Suprapubic skin (tissue), 4 donors: ENCODE data around the gene CYP19A1. TPM values are rescaled to one million over a fixed set of nuclear protein-coding genes. Genes with fewer than 3 reads are reported as not detected.

Experiments
- DNase-seq, 2 donors: peaks; one replicate each; pipeline ENCODE4 v3.0.0-alpha.2; 2019; ENCODE audit warnings: low spot score in 2 of 2
- H3K27ac ChIP-seq: fragments of 200-600 bp; sonication (generic); one replicate; pipeline ENCODE4 v1.5.1; 2019
- H3K27me3 ChIP-seq: fragments of 200-600 bp; sonication (generic); one replicate; pipeline ENCODE4 v1.5.1; 2019
- H3K36me3 ChIP-seq: fragments of 200-600 bp; sonication (generic); one replicate; pipeline ENCODE4 v1.5.1; 2019
- H3K4me1 ChIP-seq: fragments of 200-600 bp; sonication (generic); one replicate; pipeline ENCODE4 v1.5.1; 2019
- H3K4me3 ChIP-seq: fragments of 200-600 bp; sonication (generic); one replicate; pipeline ENCODE4 v1.5.1; 2019; ENCODE audit warnings: mild to moderate bottlenecking
- H3K9me3 ChIP-seq: fragments of 200-600 bp; sonication (generic); one replicate; pipeline ENCODE4 v1.5.1; 2019
- CTCF ChIP-seq, 2 donors: fragments of 200-600 bp in 1 of 2; fragments of 450-650 bp in 1 of 2; sonication (generic) in 1 of 2; IDR thresholded peaks; one replicate each; pipeline ENCODE4 v1.5.1; 2016 to 2019; ENCODE audit warnings: antibody characterized with exemption in 2 of 2, mild to moderate bottlenecking in 1 of 2, moderate library complexity in 1 of 2
- EP300 ChIP-seq: sonication (generic); formaldehyde crosslinking; IDR thresholded peaks from one replicate; pipeline ENCODE4 v1.6.1; 2017; ENCODE audit warnings: antibody characterized with exemption
- POLR2A ChIP-seq, 2 donors: fragments of 450-650 bp; IDR thresholded peaks; one replicate each; pipeline ENCODE4 v1.6.1; 2017; ENCODE audit warnings: antibody characterized with exemption in 2 of 2, mild to moderate bottlenecking in 2 of 2, moderate library complexity in 2 of 2
- POLR2AphosphoS5 ChIP-seq, 3 donors: sonication (generic); formaldehyde crosslinking; IDR thresholded peaks; one replicate each; pipeline ENCODE4 v1.6.1; 2017; ENCODE audit warnings: antibody characterized with exemption in 3 of 3
- WGBS: methylation state at CpG from one replicate; pipeline ENCODE4 v1.1.5; 2018; 5-methylcytosine and 5-hydroxymethylcytosine counted together
- total RNA-seq, 4 donors: library from RNA; depleted of rRNA; stranded (reverse); fragments of >200 nt; gene quantifications; one replicate each; pipeline ENCODE4 v1.1.0, GENCODE V29; 2016

Gene CYP19A1
- total RNA-seq, 4 donors from 2014 or later: 2.7 to 6.8 (median 5.6) TPM

DNA sequence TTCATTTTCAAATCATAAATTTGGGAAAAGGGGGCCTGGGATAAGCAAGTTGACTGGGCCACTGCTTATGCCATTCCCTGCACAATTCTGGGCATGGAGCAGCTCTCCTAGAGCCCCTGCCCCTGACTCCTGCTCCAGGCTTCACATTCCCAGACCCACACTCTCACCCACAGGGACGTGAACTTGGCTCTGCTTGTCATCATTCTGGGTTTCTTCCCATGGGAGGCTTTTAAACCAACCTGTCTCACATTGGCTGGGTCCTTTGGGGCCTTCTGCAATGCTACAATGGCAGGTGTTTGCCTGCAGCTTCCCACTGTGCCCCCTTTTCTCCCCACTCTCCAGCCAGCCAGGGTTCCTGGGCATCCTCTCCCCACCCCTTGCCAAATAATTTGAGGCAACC is 49.1 kb downstream of the CYP19A1 start:
- DNase-seq: no peak
- H3K27me3 ChIP-seq: peaks cover 3% of the 10 kb centered on the region
- no peaks in the 10 kb centered on the region for H3K4me1 ChIP-seq
- no peak for TF ChIP-seq POLR2AphosphoS5 (IDR thresholded peaks at IDR 0.05)
- no peak for TF ChIP-seq EP300
- TF ChIP-seq CTCF (IDR thresholded peaks at IDR 0.05): no peak
- no peak for TF ChIP-seq POLR2A (IDR thresholded peaks at IDR 0.05)
- WGBS: 85% methylated on average over 1 of the region's 1 CpG
- no peaks in the 10 kb centered on the region for H3K9me3 ChIP-seq
- H3K27ac ChIP-seq: no peak overlapping the region
- no peaks in the 10 kb centered on the region for H3K36me3 ChIP-seq
- no peak overlapping the region for H3K4me3 ChIP-seq

DNA sequence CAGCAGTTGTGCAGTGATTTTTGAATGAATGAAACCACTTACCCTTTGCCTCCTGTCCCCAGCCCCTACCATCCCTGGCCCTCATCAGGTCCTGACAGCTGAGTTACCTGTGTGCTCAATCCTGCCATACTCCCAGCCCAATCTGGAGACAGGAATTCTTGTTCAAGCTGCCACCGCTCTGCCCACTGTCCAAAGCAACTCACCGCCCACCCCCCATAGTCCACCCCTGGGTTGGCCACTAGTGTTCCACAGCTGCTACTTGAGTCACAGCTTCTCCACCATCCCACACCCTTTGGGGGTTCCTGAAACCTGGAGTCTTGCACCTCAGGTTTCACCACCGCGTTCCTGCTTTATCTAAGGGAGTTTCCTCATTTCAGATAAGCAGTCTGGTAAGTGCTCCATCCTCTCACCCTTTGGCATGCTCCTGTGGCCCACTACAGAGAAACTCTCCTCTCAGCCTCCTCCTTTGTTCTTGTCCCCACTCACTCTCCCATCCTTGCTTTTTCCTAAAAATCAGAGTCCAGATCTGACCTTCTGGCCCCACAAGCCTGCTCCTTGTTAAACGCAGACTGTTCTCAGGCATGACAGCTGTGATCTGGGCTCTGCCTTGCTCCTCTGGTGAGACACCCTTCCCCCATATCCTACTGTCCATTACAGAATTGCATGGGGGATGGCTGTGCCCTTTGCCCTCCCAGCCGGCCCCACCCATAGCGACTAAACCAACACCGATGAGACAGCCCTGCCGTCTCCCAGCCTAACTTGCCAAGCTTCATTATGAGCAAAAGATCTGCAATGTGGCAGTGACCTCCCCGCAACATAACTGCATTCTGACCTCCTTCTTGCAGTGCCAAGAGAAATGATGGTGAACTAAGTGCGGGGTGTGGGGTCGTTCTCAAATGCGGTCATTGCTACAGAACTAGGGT is 50.0 kb downstream of the CYP19A1 start:
- 92% methylated on average over 13 of the region's 13 CpGs for WGBS
- DNase-seq: no peak
- TF ChIP-seq POLR2A (IDR thresholded peaks at IDR 0.05): no peak
- TF ChIP-seq POLR2AphosphoS5 (IDR thresholded peaks at IDR 0.05): no peak
- TF ChIP-seq CTCF (IDR thresholded peaks at IDR 0.05): no peak
- TF ChIP-seq EP300: no peak
- Histone ChIP-seq H3K27ac (no peak overlapping the region), H3K4me1 (no peaks in the 10 kb centered on the region), H3K36me3 (no peaks in the 10 kb centered on the region), H3K9me3 (no peaks in the 10 kb centered on the region), H3K4me3 (no peak overlapping the region), H3K27me3 (peaks cover 3% of the 10 kb centered on the region)

DNA sequence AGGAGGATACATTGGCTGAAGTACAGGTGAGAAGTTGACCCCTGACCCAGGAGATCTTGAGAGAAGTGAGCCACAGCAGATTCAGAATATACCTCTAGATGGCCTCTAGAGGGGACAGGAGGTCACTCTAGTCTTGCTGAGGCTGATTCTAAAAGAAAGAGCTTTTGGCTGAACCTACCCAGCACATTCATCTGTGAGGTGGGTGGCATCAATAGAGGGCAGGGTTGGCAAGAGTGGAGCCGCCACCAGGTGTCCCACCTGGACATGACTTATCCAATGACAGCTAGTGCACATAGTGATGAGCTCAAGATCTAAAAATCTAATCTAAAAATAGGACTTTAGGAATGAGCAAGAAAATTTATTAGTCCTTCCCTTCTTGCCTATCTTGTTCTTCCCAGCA is 51.6 kb downstream of the CYP19A1 start:
- WGBS: 79% methylated on average over 1 of the region's 1 CpG
- DNase-seq: no peak
- no peaks in the 10 kb centered on the region for H3K9me3 ChIP-seq
- H3K27me3 ChIP-seq: peaks cover 3% of the 10 kb centered on the region
- H3K36me3 ChIP-seq: no peaks in the 10 kb centered on the region
- no peak overlapping the region for H3K4me3 ChIP-seq
- H3K27ac ChIP-seq: no peak overlapping the region
- no peak for TF ChIP-seq EP300
- H3K4me1 ChIP-seq: no peaks in the 10 kb centered on the region

GRCh38 chr15:51285399-51285798 is 53.0 kb downstream of the CYP19A1 start:
- no peak overlapping the region for H3K27ac ChIP-seq
- WGBS: 68% methylated on average over 6 of the region's 6 CpGs
- no peaks in the 10 kb centered on the region for H3K9me3 ChIP-seq
- no peaks in the 10 kb centered on the region for H3K36me3 ChIP-seq
- no peak for TF ChIP-seq POLR2AphosphoS5 (IDR thresholded peaks at IDR 0.05)
- no peak for TF ChIP-seq EP300
- no peak for TF ChIP-seq POLR2A (IDR thresholded peaks at IDR 0.05)
- TF ChIP-seq CTCF (IDR thresholded peaks at IDR 0.05): no peak
- H3K4me1 ChIP-seq: no peaks in the 10 kb centered on the region
- H3K4me3 ChIP-seq: no peak overlapping the region
- peaks cover 3% of the 10 kb centered on the region for H3K27me3 ChIP-seq
- no peak for DNase-seq

GRCh38 chr15:51284871-51285270 is 53.5 kb downstream of the CYP19A1 start:
- Histone ChIP-seq H3K4me1 (no peaks in the 10 kb centered on the region), H3K9me3 (no peaks in the 10 kb centered on the region), H3K36me3 (no peaks in the 10 kb centered on the region), H3K27me3 (peaks cover 3% of the 10 kb centered on the region), H3K27ac (no peak overlapping the region), H3K4me3 (no peak overlapping the region)
- WGBS: 96% methylated on average over 6 of the region's 6 CpGs
- no peak for DNase-seq
- TF ChIP-seq CTCF (IDR thresholded peaks at IDR 0.05) (no peak), POLR2AphosphoS5 (IDR thresholded peaks at IDR 0.05) (no peak), POLR2A (IDR thresholded peaks at IDR 0.05) (no peak), EP300 (no peak)
